IPS-20b (cell line): ENCODE results near the gene SLC37A1.

Source experiments
- H3K27ac ChIP-seq: one replicate; pipeline ENCODE4 v1.5.1; 2013; ENCODE audit warnings: low read length
- H3K27me3 ChIP-seq: 2 replicates; pipeline ENCODE4 v1.6.1; 2013; ENCODE audit warnings: mild to moderate bottlenecking, low read length, inconsistent platforms; ENCODE audit not compliant: insufficient read depth
- H3K36me3 ChIP-seq: 2 replicates; pipeline ENCODE4 v1.6.1; 2013; ENCODE audit warnings: low read depth, mild to moderate bottlenecking, inconsistent platforms, low read length, moderate library complexity; ENCODE audit not compliant: insufficient read depth
- H3K4me1 ChIP-seq: 2 replicates; pipeline ENCODE4 v1.6.1; 2013; ENCODE audit warnings: mild to moderate bottlenecking, control low read depth, inconsistent platforms, low read length, moderate library complexity; ENCODE audit not compliant: insufficient read depth
- H3K4me3 ChIP-seq: 2 replicates; pipeline ENCODE4 v1.5.1; 2013; ENCODE audit warnings: mild to moderate bottlenecking, low read length, inconsistent platforms
- H3K9ac ChIP-seq: 2 replicates; pipeline ENCODE4 v1.6.1; 2013; ENCODE audit warnings: low read depth, mild to moderate bottlenecking, inconsistent platforms, low read length, moderate library complexity
- H3K9me3 ChIP-seq: 2 replicates; pipeline ENCODE4 v1.6.1; 2013; ENCODE audit warnings: mild to moderate bottlenecking, low read depth, low read length, inconsistent platforms; ENCODE audit not compliant: insufficient read depth

Gene SLC37A1

DNA sequence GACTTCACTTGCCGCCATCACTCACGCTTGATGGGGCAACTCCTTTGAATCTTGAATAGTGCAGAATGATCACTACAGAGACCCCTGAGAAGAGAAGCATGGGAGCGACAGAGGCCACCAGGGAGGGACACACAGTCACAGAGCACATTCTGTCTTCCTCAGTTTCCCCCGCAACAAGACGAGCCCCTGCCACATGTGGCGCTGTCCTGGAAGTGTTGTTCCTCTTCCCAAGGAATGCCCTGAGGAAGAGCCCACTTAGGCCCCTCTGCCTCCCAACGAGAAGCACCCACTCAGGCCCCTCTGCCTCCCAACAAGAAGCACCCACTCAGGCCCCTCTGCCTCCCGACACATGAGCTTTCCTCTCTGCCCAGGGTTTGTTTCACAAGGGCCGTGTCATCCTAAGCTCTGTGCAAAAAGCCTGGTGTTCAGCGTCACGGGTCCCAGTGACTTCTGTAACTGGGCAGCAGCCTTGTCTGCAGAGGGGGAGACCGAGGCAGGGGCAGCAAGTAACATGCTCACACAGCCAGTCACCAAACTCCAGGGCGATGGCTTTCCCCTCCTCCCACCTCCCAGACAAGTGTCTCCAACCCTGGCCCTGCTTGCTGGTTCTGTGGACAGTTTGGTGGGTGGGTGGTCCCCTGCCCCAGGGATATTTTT lies 19.8 kb downstream of the SLC37A1 start:
- Histone ChIP-seq H3K4me1 (no peaks in the 10 kb centered on the region; the same call in 1 of the 2 replicates), H3K4me3 (no peak overlapping the region)

DNA sequence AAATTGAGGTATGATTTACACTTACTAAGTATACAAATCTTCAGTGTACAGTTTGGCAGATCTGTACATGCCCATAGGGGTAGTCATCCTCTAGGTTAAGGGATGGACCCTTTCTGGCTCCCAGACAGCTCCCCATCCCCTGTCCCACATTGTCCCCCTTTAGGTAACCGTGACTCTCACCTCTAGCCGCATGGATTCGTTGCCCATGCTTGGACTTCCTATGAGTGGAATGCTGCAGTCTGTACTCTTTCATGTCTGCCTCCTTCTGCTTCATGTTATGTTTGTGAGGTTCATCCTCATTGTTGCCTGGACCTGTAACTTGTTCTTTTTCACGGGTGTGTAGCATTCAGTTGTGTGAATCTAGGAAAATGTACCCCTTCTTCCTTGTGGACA lies 20.3 kb downstream of the SLC37A1 start:
- Histone ChIP-seq H3K27me3 (no peaks in the 10 kb centered on the region), H3K36me3 (peaks cover 24% of the 10 kb centered on the region), H3K27ac (no peak overlapping the region), H3K9ac (no peak overlapping the region), H3K4me1 (no peaks in the 10 kb centered on the region; the same call in 1 of the 2 replicates), H3K4me3 (no peak overlapping the region), H3K9me3 (no peaks in the 10 kb centered on the region)

More for the DNA sequence above, 19.8 kb downstream of the SLC37A1 start:
- H3K27ac ChIP-seq, result no peak overlapping the region
- H3K27me3 ChIP-seq, result no peaks in the 10 kb centered on the region
- H3K9me3 ChIP-seq, result no peaks in the 10 kb centered on the region
- H3K9ac ChIP-seq, result no peak overlapping the region
- H3K36me3 ChIP-seq, result peaks cover 24% of the 10 kb centered on the region

DNA sequence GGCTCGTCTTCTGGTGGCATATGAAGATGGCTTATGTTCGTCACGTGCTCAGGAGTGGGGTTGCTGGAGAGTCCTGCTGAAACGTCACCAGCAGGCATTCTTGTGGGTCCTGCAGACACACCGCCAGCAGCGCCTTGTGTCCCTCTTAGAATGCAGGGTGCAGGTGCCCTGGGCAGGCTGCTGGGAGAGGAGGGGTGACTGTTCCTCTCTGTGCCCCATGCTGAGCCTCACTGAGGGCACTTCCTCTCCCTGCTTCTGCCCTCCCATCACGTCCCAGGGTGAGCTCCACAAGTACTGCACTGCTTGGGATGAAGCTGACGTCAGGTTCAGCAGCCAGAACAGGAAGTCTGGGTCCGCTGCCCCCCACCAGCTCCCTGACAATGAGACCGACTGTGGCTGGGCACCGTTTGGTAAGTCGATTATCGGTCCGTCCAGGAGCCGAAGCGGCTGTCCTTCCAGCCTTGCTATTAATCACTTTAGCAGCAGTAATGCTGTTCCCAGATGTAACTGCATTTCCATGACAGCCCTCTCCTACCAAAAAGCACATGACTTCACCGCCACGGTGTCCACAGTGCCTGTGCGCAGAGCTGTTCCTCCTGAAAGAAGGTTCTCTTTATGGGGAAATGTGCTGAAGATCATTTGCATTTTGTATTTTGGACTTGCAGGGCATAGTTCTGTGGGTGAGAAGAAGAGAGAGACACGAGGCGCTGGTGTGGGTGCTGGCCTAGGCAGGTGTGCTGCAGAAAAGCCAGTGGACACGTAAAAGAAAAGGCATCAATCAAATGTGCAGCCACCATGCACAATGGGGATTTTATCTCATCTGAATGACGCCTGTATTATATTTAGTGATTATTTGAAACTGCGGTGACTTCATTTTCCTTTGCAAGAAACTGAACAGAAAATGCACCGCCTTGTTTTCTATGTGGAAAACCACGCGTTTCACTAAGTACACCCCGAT lies 21.0 kb downstream of the SLC37A1 start:
- H3K36me3 ChIP-seq, result peaks cover 24% of the 10 kb centered on the region
- H3K4me1 ChIP-seq, result no peaks in the 10 kb centered on the region; the same call in 1 of the 2 replicates
- no peak overlapping the region for H3K4me3 ChIP-seq
- H3K9ac ChIP-seq, result no peak overlapping the region
- H3K27ac ChIP-seq, result no peak overlapping the region
- H3K9me3 ChIP-seq, result no peaks in the 10 kb centered on the region
- H3K27me3 ChIP-seq, result no peaks in the 10 kb centered on the region

DNA sequence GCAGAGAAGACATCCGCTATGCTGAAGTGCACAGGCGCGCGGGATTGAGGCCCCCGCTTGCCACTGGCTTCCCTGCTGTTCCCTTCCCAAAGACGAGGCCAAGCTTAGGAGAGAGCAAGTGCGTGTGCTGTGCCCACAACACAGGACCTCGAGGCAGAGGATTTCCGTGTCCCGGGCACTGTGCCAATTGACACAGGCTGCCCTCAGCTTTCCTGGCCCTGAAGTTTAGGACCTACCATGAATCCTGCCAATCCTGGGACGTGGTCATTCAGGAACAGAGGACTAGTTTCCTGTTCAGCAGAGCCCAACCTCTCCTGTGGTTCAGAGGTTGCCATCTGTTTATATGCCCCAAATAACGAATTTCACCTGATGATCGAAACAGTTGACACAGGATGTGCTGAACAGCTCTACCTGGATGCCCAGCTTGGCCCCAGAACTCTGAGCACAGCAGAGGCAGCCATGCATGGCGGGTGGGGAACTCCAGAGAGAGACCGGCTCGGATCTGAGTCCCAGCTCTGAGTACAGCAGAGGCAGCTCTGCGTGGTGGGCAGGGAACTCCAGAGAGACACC lies 22.0 kb downstream of the SLC37A1 start:
- H3K9me3 ChIP-seq, result no peaks in the 10 kb centered on the region
- no peaks in the 10 kb centered on the region for H3K27me3 ChIP-seq
- no peak overlapping the region for H3K27ac ChIP-seq
- no peak overlapping the region for H3K9ac ChIP-seq
- H3K36me3 ChIP-seq, result peaks cover 24% of the 10 kb centered on the region
- no peak overlapping the region for H3K4me3 ChIP-seq
- no peaks in the 10 kb centered on the region; the same call in 1 of the 2 replicates for H3K4me1 ChIP-seq

DNA sequence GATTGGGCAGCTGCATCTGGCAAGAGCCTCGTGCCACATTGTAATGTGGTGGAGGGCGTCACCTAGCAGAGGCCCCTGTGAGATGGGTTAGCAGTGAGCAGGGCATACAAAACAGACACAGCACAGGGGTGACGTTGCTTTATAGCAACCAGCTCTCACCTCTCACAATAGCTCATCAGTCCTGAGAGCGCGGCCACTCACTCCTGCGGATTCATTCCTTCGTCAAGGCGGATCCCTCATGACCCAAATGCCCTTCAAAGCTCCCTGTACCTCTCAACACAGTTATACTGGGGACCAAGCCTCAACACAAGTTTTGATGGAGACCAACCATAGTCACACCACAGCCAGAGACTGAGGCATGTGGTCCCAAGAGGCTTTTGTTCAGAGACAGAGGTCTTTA lies 22.9 kb downstream of the SLC37A1 start:
- Histone ChIP-seq H3K4me1 (no peaks in the 10 kb centered on the region), H3K9ac (no peak overlapping the region), H3K27me3 (no peaks in the 10 kb centered on the region), H3K27ac (no peak overlapping the region), H3K36me3 (peaks cover 24% of the 10 kb centered on the region), H3K4me3 (no peak overlapping the region), H3K9me3 (no peaks in the 10 kb centered on the region)

DNA sequence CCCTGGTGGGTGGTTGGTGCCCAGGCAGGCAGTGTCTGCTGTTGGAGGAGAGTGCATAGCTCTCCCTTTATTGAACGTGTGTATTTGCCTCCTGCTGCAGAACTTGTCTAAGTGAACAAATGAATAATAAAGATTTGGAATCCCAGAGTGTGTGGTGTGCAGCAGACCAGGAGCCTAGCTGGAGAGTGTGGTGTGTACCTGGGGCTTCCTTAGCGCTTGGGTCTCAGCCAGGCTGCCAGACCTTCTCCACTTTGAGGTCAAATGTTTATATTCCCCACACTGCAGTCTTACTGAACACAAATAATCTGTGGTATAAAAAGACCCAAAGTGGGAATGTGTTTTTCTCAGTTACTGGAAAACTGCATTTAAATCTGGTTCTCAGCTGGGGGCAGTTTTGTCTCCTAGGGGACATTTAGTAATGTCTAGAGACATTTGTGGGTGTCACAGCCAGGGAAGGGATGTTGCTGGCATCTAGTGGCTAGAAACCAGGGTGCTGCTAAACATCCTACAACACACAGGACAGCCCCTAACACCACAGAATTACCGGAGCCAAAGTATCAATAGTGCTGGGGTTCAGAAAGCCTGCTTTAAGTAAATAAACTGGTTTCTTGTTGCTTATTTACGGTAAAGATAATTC lies 23.6 kb downstream of the SLC37A1 start:
- no peak overlapping the region for H3K9ac ChIP-seq
- no peaks in the 10 kb centered on the region for H3K9me3 ChIP-seq
- H3K4me3 ChIP-seq, result no peak overlapping the region
- H3K36me3 ChIP-seq, result peaks cover 24% of the 10 kb centered on the region
- no peaks in the 10 kb centered on the region for H3K27me3 ChIP-seq
- no peak overlapping the region for H3K27ac ChIP-seq
- H3K4me1 ChIP-seq, result no peaks in the 10 kb centered on the region

DNA sequence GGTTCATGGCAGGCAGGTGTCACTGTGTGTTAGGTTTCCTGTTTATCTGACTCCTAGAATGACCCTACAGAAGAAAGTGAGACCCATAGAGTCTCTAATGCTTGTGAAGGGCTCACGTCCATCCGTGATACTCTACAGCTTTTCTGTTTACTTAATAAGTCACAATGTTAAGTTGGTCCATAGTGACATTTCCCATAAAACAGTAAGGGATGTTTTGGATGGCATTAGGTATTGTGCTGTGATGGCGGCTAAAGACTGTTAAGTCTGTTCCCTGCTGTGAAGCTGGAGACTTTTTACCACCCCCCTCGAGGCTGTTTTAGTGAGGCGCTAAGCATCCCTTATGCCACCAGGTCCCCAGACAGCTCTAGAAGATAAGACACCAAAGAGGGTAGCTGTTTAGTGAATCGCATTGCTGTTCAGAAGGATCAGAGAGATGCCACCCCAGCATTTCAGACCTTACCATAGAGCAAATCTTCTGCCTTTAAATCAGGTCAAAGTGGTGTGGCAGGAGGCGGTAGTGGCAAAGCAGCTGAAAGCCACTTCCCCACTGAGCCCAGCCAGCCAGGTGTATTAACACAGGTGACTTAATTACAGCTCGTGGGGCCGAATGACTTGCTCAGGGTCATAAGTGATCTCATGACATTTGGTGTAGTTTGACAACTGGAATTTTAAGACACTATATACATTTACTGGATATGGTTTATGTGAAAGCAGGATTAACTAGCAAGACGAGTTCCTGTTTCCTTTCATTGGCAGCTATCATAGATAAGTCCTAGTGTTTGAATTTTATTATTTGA lies 25.0 kb downstream of the SLC37A1 start:
- Histone ChIP-seq H3K27me3 (no peaks in the 10 kb centered on the region), H3K4me1 (no peaks in the 10 kb centered on the region), H3K4me3 (no peak overlapping the region), H3K27ac (no peak overlapping the region), H3K9ac (no peak overlapping the region), H3K9me3 (no peaks in the 10 kb centered on the region), H3K36me3 (peaks cover 32% of the 10 kb centered on the region)

DNA sequence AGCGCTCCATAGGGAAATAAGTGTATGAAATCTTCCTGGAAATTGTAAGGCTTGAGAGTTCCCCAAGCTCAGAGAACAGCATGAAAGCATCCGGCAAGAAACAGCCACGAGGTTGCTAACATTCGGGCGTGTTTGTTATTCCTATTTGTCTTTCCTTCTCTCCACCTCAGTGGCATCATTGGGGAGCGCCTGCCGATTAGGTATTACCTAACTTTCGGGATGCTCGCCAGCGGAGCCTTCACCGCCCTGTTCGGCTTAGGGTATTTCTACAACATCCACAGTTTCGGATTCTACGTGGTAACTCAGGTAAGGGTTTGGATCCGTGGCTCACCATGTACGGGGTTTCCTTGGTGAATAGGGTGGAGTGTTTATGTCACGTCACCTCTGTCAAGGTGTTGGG lies 25.7 kb downstream of the SLC37A1 start:
- Histone ChIP-seq H3K27ac (no peak overlapping the region), H3K4me3 (no peak overlapping the region), H3K36me3 (peaks cover 39% of the 10 kb centered on the region), H3K9ac (no peak overlapping the region), H3K4me1 (no peaks in the 10 kb centered on the region), H3K27me3 (no peaks in the 10 kb centered on the region), H3K9me3 (no peaks in the 10 kb centered on the region)

DNA sequence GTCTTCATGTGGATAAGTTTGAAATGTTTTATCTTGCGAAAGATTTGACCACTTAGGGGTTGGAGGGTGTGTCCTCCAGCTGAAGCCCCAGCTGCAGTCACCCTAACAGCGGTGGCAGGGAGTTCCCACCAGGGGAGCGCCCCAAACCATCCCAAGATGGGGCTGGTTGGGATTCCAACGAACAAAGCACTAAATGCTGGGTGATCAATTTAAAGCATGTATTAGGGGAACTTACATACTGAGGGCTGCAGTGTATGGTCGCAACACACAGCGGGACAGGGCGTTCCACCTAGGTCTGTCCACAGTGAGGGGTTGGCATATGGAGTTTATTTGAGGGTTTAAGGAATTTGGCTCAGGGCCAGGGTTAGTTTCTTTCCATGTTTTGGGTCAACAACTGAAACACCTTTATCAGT lies 26.3 kb downstream of the SLC37A1 start:
- H3K9me3 ChIP-seq, result no peaks in the 10 kb centered on the region
- no peak overlapping the region for H3K9ac ChIP-seq
- H3K4me3 ChIP-seq, result no peak overlapping the region
- no peaks in the 10 kb centered on the region for H3K4me1 ChIP-seq
- no peak overlapping the region for H3K27ac ChIP-seq
- H3K36me3 ChIP-seq, result peaks cover 38% of the 10 kb centered on the region
- H3K27me3 ChIP-seq, result no peaks in the 10 kb centered on the region

DNA sequence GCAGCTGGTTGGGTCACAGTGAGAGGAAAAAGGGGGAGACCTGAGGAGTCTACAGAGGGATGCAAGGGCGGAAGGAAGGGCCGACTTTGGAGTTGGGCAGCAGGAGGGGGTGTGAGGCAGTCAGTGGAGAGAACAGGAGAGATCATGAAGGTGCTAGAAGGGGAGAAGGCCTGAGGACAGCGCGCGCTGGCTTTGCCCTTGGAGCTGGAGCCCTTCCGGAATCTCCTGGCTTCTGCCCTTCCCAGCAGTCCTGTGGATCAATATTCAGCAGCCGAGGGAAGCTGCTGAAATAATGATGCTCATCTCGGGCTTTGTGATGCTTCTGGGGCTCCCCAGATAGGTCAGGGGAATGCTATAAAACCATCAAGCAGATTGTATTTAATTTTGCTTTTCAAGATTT lies 26.7 kb downstream of the SLC37A1 start:
- H3K36me3 ChIP-seq, result peaks cover 38% of the 10 kb centered on the region
- H3K27me3 ChIP-seq, result no peaks in the 10 kb centered on the region
- no peak overlapping the region for H3K9ac ChIP-seq
- no peak overlapping the region for H3K4me3 ChIP-seq
- no peaks in the 10 kb centered on the region for H3K9me3 ChIP-seq
- no peak overlapping the region for H3K27ac ChIP-seq
- no peaks in the 10 kb centered on the region for H3K4me1 ChIP-seq

DNA sequence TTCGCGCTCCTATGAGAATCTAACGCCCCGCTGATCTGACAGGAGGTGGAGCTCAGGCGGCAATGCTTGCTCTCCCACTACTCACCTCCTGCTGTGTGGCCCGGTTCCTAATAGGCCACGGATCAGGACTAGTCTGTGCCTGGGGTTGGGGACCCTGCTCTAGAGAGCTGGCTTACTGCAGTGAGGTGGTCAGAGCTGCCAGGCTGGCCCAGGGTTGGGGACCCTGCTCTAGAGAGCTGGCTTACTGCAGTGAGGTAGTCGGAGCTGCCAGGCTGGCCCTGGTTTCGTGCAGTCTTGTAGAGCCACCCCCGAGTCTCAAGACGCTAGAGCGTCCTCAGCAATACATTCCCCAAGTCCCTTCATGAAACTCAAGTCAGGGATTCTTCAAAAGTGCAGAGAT lies 27.5 kb downstream of the SLC37A1 start:
- Histone ChIP-seq H3K27ac (no peak overlapping the region), H3K36me3 (peaks cover 33% of the 10 kb centered on the region; the same call in 1 of the 2 replicates), H3K9ac (no peak overlapping the region), H3K4me1 (no peaks in the 10 kb centered on the region), H3K9me3 (no peaks in the 10 kb centered on the region), H3K27me3 (no peaks in the 10 kb centered on the region), H3K4me3 (no peak overlapping the region)
